GM18867 (cell line): ENCODE results near the gene IL4R.
"Not testable (repeated sequence)": the region's sequence is repeated elsewhere in the genome, so short reads cannot be mapped to it uniquely, and the experiment has no call there.

ENCODE experiments used
- ATAC-seq: cut with Tn5 transposase; IDR thresholded peaks from one replicate; pipeline ENCODE4 v1.9.1; 2021; ENCODE audit warnings: mild to moderate bottlenecking, moderate library complexity; ENCODE audit not compliant: unreplicated experiment

The IL4R gene

GRCh38 chr16:27377666-27378485 lies 64.1 kb downstream of the IL4R start:
- ATAC-seq, result no peak

GRCh38 chr16:27378871-27379481 lies 65.2 kb downstream of the IL4R start:
- ATAC-seq, result no peak

GRCh38 chr16:27379919-27380318 lies 66.1 kb downstream of the IL4R start:
- no peak for ATAC-seq

DNA sequence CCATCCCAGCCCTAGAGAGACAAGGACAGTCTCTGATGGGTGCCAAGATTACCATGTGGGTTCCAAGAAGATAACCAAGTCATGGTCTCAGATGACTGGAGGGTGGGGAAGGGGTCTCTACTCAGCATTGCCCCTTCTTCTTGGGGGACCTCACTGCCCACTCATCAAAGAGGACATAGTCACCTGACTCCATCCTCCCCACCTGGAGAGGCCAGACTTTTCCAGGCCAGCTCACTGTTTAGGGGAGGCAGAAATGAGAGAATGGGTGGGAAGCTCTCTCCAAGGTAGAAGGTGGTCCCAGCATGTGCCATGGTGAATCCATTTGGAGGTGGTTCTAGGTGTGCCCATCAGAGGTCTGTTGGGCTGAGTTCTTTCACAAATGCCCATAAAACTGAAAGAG lies 67.5 kb downstream of the IL4R start:
- no peak for ATAC-seq

DNA sequence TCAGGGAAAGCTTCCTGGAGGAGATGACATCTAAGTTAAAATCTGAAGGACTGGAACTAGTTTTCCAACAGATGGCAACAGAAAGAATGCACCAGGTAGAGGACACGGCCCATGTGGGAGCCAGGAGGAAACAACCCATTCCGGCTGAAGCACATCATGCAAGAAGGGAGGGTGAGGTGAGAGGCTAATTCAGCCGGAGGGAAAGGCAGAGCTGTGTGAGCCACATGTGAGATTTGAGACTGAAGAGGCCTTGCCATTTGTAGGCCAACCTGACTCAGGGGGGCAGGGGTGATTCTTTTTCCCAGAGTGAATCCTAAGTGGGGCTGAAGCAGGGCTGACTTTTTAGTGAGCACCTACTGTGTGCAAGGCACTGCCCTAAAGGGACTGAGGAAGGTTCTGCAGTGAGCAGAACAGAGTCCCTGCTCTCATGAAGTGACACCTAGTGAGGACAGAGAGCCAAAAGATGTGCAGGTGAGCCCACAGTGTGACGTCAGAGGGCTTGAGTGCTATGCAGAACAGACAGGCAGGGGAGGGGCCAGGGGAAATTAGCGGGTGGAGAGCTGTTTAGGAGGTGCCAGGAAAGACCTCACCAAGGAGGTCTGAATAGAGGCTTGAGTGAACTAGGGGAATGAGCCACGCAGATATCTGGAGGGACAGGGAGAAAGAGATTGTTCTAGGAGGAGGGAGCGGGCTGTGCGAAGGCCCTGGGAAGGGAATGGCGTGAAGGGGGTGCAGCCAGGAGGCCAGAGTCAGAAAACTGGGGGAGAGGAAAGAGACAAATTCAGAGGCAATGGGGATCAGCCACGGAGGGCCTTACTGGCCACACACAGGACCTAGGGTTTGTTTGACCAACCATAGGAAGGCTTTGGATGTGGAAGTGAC lies 68.4 kb downstream of the IL4R start:
- no peak for ATAC-seq

DNA sequence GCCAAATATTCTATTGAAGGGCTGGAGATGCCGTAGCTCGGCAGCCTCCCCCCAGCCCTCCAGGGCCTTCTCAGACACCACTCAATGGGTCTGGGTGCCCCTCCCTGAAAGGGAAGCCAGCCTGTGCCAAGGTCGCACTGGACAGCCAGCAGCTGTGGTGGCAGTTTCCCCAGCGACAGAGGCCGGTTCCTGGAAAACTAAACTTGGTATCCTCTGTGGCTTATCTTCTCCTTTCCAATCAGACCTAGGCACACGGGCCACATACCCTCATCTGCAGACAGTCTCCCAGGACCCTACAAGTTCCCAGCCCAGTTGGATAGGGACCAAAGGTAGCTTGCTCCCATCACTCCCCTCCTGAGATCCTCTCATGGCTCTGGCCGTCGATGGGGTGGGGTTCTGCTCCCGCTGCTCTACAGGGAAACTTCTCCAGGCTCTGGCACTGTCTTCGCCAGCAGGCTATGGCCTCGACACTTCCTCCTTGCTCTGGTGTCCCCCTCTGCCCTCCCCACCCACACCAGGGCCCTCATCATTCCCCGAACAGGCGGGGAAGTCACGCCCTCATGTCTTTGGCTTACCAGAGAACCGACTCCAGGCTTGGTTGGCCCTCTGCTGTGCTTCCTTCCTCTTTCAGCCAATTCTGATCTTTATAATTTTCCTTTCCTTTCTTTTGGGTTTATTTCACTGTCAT lies 69.9 kb downstream of the IL4R start:
- ATAC-seq, result no peak

DNA sequence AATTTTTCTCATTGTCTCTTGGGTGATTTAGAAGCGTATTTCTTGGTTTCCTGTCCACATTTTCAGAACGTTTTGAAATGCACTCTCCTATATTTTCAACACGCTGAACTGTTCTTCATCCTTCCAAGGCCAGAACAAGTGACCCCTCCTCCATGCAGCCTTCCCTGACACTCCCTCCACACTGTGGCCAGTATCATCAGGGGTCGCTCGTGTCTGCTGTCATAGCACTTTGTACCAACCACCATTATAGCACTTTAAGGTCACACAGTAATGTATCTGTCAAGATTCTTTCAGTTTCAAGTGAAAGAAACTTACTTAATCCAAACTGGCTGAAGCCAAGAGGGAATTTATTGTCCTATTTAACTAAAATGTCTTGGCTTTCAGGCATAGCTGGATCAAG lies 70.7 kb downstream of the IL4R start:
- no peak for ATAC-seq

DNA sequence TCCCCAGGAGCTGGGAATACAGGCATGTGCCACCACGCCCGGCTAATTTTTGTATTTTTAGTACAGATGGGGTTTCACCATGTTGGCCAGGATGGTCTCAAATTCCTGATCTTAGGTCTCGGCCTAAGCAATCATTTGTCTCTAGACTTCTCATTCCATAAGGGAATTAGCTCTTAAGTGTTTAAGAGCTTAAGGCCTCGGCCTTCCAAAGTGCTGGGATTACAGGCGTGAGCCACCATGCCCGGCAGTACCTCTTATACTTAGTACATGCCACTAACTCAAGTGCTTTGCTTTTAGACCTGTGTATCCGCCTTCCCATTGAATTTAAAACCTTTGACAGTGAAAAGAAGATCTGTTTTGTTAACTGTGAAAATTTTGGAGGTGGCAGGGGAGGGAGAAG lies 71.6 kb downstream of the IL4R start:
- ATAC-seq, result no peak

DNA sequence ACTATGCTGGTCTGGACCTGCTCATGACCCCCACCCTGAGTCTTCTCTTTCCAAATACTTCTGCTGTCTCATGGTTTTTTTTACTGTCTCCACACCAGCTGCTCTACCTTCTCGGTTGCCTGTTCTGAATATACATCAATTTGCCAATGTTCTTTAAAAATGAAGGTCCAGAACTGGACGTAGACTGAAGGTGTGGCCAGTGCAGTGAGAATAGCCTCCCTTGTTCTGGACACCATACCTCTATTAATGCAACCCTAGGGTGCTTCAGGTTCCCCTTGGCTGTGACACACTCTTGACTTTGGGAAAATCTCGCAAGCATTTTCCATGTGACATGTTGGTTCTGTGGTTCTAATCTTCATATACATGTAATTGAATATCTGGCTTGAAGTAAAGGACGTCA lies 72.9 kb downstream of the IL4R start:
- no peak for ATAC-seq

DNA sequence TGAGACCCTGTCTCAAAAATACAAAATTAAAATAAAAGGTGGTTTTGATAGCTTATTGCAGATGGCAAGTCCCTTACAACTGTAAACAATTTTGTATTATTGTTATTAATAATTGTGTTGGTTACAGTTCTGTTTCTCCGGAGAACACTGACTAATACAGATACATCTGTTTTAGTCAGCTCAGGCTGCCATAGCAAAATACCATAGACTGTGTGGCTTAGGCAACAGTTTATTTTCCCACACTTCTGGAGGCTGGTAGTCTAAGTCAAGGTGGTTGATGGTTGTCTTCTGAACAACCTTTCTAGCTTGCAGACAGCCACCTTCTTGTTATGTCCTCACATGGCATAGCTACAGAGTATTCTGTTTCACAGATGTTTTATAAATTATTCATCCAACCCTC lies 74.0 kb downstream of the IL4R start:
- peak; percentile 84 for ATAC-seq

DNA sequence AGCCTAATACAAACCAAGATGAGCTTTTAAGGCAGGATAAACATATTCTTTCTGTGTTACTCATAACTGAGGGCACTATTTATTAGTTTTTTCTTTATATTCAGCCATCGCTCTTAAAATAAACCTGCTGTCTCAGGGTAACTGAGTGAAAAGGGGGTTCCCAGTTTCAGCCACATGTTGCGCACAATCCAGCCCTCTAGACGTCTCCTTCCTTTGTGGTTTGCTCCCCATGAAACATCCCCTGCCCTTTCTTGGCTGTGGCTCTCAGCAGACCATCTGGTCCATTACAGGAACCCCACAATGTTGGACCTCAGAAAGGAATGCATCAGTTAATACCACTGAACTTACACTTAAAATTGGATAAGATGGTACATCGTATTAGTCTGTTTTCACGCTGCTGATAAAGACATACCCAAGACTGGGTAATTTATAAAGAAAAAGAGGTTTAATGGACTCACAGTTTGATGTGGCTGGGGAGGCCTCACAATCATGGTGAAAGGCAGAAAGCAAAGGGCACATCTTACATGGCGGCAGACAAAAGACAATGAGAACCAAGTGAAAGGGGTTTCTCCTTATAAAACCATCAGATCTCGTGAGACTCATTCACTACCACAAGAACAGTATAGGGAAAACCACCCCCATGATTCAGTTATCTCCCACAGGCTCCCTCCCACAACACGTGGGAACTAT lies 75.6 kb downstream of the IL4R start:
- no peak for ATAC-seq

GRCh38 chr16:27390151-27390550 lies 76.4 kb downstream of the IL4R start:
- no peak for ATAC-seq

DNA sequence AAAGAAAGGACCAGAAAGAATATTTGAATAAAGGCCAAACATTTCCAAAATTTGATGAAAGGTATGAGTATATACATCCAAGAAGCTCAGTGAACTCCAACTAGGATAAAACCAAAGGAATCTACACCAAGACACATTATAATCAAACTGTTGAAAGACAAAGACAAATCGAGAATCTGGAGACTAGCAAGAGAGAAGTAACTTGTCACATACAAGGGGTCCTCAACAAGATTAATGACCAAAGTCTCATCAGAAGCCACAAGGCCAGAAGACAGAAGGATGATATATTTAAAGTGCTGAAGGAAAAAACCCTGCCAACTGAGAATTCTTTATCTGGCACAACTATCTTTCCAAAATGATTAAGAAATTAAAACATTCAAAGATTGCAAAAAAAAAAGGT lies 78.9 kb downstream of the IL4R start:
- no peak for ATAC-seq

- no peak for ATAC-seq
These were observed 80.7 kb downstream of the IL4R start for GRCh38 chr16:27394516-27394915.

- ATAC-seq, result not testable (repeated sequence)
These were observed 84.6 kb downstream of the IL4R start for GRCh38 chr16:27398341-27398893.

- peak; percentile 29 for ATAC-seq
These were observed 85.4 kb downstream of the IL4R start for GRCh38 chr16:27398894-27399853.

DNA sequence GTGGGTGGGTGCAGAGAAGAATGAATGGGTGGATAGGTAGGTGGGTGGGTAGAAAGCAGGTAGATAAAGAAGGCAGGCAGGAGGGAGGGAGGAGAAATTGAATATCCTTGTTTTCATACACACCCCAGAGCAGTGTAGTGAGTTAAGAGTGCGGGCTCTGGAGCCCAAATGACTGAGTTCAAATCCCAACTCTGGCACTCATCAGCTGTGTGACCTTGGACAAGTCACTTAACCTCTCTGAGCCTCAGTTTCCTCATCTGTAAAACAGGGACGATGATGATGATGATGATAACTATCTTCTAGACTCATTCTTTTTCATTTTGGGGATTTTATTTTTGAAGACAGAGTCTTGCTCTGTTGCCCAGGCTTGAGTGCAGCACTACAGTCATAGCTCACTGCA lies 86.2 kb downstream of the IL4R start:
- no peak for ATAC-seq

DNA sequence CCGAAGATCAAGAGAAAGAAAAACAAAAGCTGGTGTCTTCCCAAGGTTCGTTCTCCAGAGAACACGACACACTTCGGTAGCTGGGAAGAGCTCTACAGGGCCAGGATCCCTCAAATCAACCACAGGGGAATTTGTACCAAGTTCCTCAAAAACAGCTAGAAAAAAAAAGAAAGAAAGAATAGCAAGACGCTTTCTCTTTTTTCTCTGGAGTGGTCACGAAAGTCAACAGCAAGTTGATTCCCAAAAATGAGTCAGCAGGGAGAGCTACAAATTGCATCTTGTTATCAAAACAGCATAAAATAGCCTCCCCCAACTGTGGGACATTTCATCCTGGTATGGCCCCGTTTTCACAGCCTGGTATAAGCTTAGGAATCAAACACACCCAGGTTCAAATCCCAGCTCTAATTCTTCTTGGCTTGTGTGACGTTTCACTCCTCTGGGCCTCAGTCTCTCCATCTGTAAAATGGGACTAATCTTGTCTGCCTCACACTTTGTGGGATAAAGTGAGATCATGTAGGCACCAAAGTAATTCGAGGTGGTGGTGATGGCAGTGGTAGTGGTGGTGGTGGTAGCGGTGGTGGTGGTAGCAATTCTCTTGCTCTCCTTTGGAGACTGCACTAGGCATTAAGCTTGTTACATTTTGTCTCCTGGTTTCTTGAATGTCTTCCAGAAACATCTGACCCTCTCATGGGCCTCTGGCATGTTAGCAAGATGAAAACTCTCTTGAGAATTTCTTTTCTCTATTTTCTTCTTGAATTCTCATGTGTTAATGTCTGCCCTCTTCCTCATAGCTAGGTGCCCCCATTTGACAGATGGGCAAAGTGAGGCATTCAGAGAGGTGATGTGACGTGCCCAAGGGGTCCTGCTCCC lies 87.2 kb downstream of the IL4R start:
- ATAC-seq, result no peak
